Ecto neural progenitor cell (in vitro differentiated cells): ENCODE data around the gene AKR1C2.
"Not testable (repeated sequence)": the region's sequence is repeated elsewhere in the genome, so short reads cannot be mapped to it uniquely, and the experiment has no call there.

Source experiments
- DNase-seq: peaks from one replicate; pipeline ENCODE4 v3.0.0-alpha.2; 2018; ENCODE audit warnings: low spot score

The AKR1C2 gene

DNA sequence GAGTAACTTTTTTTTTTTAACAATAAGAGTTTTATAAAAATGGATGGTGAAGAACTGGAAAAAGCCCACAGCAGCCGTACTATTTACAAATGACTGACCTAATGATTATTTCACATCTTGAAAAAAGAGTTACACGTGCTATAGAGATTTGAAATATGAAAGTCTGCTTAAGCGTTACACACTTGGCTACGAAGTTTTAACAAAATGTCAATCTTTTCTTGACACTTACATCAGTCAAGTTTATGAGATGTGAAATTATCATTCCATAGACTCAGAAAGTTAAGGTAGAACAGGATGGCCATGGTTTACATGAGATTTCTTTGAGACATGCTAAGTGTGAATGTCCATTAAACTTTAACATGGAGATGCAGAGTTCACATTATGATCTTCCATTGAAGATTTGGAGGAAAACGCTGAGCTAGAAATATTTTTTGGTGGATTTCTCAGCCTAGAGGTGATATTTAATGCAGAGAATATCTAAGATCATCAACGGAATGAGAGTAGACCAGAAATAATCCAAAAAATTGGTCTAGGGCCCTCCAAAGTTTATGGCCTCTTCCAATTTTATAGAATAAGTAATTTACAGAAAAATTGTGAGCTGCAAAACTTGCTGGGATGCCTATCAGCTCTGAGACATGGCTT, 15.5 kb downstream of the AKR1C2 start:
- DNase-seq: not testable (repeated sequence)

DNA sequence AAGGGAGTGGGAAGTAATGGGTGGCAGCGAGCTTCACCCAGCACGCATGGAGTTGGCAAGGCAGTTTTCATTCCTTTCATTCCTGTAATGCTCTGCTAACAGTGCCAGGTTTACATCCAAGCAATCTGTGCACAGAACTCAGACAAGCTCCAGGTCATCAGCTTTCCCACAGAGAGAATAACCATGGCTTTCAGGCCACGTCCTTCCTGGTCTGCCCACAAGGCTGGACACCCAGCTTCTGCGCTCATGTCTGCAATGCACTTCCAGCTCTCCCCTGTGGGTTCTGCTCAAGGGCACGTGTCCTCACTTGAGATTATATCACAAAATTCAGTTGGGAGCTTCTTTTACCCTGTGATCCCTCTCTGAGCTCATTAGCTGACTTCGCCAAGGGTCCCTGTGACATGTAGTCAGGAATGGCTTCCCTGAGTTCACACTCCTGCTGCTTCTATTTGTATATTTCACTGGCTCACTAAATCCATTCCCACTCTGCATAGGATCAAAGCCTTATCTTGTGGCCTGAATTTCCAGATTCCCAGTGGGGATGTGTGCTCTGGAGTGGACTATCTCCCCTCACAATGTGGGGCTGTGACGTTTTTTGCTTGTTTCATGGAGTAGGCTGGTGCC, 18.6 kb downstream of the AKR1C2 start:
- DNase-seq: no peak

DNA sequence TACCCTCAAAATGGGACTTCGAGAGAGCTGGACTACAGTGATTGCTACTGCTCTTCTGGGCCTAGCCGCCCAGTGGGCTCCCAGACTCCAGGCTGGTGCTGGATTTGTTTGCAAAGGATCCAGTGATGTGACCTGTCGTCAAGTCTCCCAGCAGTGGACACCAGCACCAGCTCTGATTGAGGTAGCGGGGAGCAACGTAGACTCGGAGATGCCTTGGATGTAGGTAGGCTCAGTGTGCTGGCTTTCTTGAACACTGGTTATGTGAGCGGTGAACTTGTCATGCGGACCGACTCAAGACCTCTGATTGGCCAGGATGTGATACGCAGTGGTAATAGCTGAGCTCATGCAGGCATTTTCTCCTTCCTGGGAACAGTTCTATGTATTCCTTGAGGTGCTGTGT, 19.4 kb downstream of the AKR1C2 start:
- DNase-seq: no peak

- DNase-seq: no peak
These were observed 19.9 kb downstream of the AKR1C2 start for GRCh38 chr10:4983615-4984216.

DNA sequence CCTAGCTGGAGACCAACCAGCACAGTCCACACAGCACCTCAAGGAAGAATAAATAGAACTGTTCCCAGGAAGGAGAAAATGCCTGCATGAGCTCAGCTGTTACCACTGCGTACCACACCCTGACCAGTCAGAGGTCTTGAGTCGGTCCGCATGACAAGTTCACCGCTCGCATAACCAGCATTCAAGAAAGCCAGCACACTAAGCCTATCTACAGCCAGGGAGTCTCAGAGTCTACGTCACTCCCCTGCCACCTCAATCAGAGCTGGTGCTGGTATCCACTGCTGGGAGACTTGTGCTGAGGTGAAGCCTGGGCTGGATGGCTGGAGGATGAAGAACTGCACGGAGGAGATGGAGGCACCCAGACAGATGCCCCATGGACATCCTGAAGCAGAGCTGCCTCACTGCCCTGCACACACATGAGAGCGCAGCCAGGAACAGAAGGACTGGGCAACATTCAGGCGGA, 20.9 kb downstream of the AKR1C2 start:
- no peak for DNase-seq

GRCh38 chr10:4981722-4982471, 21.8 kb downstream of the AKR1C2 start:
- no peak for DNase-seq

DNA sequence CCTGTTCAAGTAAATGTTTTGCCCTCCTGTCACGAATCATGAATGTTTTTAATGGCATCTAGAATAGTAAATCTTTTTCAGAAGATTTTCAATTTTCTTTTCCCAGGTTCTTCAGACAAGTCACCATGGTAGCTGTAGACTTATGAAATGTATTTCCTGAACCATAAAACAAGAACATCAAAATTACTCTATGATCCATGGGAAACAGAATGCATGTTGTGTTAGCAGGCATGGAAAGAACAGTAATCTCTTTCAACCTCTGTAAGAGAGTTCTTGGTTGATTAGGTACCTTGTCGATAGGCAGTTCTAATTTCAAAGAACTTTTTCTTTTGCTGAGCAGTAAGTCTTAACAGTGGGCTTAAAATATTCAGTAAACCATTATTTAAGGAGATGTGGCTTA, 22.9 kb downstream of the AKR1C2 start:
- DNase-seq: no peak

GRCh38 chr10:4978870-4979269, 24.8 kb downstream of the AKR1C2 start:
- no peak for DNase-seq

GRCh38 chr10:4977025-4977424, 26.6 kb downstream of the AKR1C2 start:
- no peak for DNase-seq

DNA sequence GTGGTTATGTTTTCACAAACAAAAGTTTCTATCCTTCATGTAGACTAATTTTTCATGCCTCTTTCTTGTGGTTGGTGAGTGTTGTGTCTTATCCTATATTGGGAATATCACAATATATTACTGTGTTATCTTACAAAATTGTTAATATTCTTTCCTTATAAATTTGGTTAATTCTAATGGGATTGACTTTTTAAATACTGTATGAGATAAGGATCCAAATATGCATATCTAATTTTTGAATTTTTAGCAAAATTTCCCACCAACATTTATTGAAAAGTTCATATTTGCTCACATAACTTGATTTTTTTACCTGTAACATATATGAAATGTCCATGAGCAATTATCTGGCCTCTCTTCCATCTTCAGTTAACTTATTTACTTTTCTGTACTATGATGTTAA, 29.3 kb downstream of the AKR1C2 start:
- DNase-seq: not testable (repeated sequence)

GRCh38 chr10:4973294-4973693, 30.4 kb downstream of the AKR1C2 start:
- DNase-seq: not testable (repeated sequence)

DNA sequence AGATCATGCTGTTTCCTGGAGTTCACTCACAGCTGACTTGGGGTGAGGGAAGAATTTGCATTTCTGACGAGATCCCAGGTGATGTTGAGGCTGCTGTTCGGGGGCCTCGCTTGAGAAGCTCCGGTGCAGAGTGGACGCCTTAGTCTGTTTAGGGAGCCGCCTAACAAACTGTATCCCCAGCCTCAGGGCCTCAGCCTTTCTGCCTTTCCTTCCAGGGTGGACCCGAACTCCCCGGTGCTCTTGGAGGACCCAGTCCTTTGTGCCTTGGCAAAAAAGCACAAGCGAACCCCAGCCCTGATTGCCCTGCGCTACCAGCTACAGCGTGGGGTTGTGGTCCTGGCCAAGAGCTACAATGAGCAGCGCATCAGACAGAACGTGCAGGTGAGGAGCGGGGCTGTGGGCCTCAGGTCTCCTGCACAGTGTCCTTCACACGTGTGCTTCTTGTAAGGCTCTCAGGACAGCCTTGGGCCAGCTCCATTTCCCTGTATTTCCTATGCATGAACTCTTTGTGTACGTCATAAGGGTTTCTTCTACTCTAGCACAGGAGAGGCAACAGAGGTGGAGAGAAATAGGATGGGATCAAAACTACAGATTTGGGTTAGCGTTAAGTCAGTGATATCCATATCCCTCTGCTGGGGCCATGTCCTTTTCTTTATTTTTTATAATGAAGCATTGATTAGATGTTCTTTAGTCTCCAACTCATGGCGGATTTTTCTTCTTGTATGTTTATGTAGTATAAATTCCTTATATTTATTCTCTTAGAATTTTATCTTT, 31.1 kb downstream of the AKR1C2 start:
- DNase-seq: not testable (repeated sequence)

DNA sequence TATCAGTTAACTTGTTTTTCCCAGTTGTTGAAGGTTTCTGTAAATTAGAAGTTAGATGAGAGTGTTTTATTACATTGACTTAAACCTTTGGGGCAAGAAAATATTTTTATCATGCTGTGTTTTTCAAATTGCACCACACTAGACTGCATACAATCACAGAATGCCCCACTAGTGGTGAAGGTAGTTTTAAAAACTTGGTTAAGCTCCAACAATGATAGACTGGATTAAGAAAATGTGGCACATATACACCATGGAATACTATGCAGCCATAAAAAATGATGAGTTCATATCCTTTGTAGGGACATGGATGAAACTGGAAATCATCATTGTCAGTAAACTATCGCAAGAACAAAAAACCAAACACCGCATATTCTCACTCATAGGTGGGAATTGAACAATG, 33.3 kb downstream of the AKR1C2 start:
- not testable (repeated sequence) for DNase-seq

DNA sequence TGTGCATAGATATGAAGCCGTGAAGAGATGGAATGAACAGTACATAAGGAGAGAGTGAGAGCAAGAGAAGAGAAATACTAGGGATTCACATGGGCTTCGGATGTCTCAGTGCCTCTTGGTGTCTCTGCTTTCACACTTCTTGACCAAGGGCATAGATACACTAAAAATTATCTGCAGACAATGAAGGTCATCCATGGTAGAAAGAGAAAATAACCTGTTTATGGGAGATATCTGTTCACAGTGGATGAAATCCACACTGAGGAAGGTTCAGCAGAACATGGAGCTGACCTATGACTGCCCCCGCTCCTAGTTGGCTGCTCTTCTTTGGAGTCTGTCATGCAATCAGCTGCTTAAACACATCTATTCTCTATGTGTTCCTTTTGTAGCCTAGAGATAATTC, 34.4 kb downstream of the AKR1C2 start:
- not testable (repeated sequence) for DNase-seq

DNA sequence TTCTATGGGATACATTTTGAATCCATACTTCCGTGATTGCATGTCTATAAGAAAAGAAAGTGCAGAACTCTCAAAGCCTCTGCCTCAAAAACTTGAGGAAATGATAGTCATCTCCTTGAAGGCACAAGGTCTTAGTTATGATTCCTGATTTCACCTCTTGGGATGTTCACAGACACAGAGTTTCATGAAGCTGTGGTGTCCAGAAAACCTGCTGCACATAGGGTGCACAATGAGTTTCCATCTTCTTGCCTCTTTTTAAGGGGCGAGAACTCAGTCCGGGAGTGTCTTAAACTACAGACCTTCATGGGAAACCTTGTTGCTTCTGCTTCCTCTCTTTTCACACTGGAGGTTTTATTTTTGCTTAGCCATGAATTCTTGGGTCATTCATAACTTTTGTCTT, 36.5 kb downstream of the AKR1C2 start:
- not testable (repeated sequence) for DNase-seq

GRCh38 chr10:4965763-4966162, 37.9 kb downstream of the AKR1C2 start:
- not testable (repeated sequence) for DNase-seq

DNA sequence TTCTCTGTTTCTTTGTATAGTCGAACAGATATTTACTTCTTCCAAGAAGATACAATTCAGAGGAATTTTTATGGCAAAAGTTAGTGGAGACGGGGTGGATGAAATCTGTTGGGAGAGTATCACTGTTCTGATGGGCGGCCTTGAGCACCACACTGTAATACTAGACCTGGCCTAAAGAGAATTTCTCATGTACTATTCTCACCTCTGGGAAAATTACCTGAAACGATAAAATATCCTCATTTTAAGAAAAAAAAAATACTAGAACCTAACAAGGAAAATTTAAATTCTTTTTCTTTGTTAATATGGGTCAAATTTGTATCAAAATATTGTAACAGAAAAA, 39.9 kb downstream of the AKR1C2 start:
- not testable (repeated sequence) for DNase-seq

- DNase-seq: not testable (repeated sequence)
These were observed 40.5 kb downstream of the AKR1C2 start, which contains the start of gene AKR1C1 for GRCh38 chr10:4962876-4963814. Gene AKR1C1 (plus strand): TSS chr10:4963415. CDS start chr10:4963445, 30 bp downstream.

GRCh38 chr10:4962308-4962707, 41.3 kb downstream of the AKR1C2 start:
- DNase-seq: not testable (repeated sequence)

DNA sequence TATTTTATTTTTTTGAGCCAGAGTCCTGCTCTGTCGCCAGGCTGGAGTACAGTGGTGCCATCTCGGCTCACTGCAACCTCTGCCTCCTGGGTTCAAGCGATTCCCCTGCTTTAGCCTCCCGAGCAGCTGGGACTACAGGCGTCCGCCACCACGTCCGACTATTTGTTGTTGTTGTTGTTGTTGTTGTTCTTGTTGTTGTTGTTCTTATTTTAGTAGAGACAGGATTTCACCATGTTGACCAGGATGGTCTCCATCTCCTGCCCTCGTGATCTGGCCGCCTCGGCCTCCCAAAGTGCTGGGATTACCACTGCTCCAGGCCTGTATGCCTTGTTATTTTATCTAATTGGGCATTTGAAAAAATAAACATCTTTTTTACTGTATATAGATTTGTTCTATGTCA, 42.1 kb downstream of the AKR1C2 start:
- DNase-seq: not testable (repeated sequence)
